ENCODE data around the gene IP6K3.

The IP6K3 gene

GRCh38 chr6:33694977-33695376 lies 51.7 kb downstream of the IP6K3 start:
- no peak for DNase-seq (ENCODE audit: low read depth)
- no peak overlapping the region for H3K4me3 ChIP-seq (ENCODE audit: low read depth, low read length)

- DNase-seq (ENCODE audit: low read depth): no peak
- no peak overlapping the region for H3K4me3 ChIP-seq (ENCODE audit: low read depth, low read length)
Observed at GRCh38 chr6:33694401-33694931, 52.2 kb downstream of the IP6K3 start.

DNA sequence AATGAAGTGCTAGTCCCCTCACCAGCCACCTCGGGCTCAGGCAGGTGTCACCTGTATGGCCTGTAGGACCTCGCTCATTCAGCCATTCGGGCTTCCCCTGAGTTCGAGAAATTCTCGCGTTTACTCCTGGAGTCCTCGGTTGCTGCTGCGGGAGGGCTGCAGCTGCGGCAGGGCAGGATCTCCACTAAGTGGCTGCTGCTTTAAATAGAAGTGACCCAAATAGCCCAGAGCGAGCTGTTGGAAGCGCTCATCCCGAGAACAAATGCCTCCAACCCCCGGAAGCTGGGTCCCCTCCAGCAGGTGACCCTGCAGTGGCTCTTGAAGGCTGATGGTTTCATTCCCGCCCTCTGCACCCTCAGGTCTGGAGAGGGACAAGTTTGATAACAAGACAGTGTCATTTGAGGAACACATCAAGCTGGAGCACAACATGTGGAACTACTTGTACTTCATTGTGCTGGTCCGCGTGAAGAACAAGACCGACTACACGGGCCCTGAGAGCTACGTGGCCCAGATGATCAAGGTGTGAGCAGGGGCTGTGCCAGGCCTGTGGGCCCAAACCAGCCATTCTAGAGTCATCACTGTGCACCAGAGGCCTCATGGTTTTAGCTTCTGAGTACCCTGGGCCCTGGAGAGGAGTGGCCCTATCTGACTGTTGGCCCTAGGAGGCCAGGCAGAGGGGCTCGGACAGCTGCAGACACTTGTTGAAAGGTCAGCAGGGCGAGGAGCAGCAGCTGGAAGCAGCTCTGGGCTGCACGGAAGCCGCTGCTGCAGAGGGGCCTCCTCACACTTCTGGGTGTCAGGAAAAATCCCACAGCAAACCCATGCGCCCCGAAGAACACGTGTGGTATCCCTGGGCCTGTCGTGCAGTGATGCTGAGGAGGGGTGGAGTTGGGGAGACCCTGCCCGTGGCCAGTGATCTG lies 53.3 kb downstream of the IP6K3 start:
- no peak overlapping the region for H3K4me3 ChIP-seq (ENCODE audit: low read depth, low read length)

GRCh38 chr6:33692760-33693158 lies 53.9 kb downstream of the IP6K3 start:
- no peak overlapping the region for H3K4me3 ChIP-seq (ENCODE audit: low read depth, low read length)
- DNase-seq (ENCODE audit: low read depth): no peak

More for the DNA sequence above, 53.3 kb downstream of the IP6K3 start:
- DNase-seq (ENCODE audit: low read depth): no peak

- no peak overlapping the region for H3K4me3 ChIP-seq (ENCODE audit: low read depth, low read length)
- DNase-seq (ENCODE audit: low read depth): no peak
Observed at GRCh38 chr6:33692078-33692759, 54.5 kb downstream of the IP6K3 start.

DNA sequence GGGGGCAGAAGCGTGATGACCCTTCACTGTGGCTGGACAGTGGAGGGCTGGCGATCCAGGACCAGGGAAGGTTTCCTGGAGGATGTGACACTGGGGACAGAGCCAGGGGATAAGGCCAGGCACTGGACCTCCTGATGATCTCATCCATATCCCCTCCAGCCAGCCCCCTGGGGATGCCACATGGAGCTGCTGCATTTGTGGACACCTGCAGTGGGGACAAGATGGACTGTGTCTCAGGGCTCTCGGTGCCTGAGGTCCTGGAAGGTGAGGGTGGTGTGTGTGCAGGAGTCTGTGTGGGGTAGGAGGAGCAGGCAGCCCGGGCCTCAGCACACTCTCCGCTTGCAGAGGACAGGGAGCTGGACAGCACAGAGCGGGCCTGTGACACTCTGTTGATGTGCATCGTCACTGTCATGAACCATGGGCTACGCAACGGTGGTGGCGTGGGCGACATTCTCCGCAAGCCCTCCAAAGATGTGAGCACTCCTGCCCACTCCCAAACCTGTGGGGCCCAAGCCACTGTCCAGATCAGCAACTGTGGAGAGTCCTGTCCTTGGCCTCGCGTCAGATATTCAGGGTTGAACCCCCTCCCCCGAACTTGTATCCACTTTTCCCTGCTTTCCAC lies 55.1 kb downstream of the IP6K3 start:
- H3K4me3 ChIP-seq (ENCODE audit: low read depth, low read length): no peak overlapping the region

GRCh38 chr6:33690766-33691165 lies 55.9 kb downstream of the IP6K3 start:
- DNase-seq (ENCODE audit: low read depth): no peak
- no peak overlapping the region for H3K4me3 ChIP-seq (ENCODE audit: low read depth, low read length)

More for the DNA sequence above, 55.1 kb downstream of the IP6K3 start:
- DNase-seq (ENCODE audit: low read depth): no peak

GRCh38 chr6:33689879-33690278 lies 56.8 kb downstream of the IP6K3 start:
- DNase-seq (ENCODE audit: low read depth): no peak
- no peak overlapping the region for H3K4me3 ChIP-seq (ENCODE audit: low read depth, low read length)

DNA sequence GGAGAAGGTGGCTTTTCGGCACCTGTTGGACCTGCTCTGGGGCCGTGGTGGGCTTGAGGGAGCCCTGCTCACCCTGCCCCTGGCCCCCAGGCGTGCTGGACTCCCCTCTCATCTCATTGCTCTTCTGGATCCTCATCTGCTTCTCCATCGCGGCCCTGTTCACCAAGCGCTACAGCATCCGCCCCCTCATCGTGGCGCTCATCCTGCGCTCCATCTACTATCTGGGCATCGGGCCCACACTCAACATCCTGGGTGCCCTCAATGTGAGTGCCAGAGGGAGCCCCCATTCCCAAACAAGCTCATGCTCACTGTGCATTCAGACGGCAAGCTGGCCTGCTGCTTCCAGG lies 57.6 kb downstream of the IP6K3 start:
- DNase-seq (ENCODE audit: low read depth): no peak
- H3K4me3 ChIP-seq (ENCODE audit: low read depth, low read length): no peak overlapping the region

GRCh38 chr6:33688451-33689147 lies 58.1 kb downstream of the IP6K3 start:
- no peak overlapping the region for H3K4me3 ChIP-seq (ENCODE audit: low read depth, low read length)
- no peak for DNase-seq (ENCODE audit: low read depth)

DNA sequence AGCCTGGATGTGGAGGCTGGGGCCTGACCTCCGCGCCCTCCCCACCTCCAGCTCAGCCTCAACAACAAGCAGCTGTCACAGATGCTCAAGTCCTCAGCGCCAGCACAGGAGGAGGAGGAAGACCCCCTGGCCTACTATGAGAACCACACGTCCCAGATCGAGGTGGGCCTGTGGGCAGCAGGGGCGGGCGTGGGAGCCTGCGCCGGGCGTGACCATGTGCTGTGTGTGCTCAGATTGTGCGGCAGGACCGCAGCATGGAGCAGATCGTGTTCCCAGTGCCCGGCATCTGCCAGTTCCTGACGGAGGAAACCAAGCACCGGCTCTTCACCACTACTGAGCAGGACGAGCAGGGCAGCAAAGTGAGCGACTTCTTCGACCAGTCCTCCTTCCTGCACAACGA lies 58.7 kb downstream of the IP6K3 start:
- DNase-seq (ENCODE audit: low read depth): no peak
- no peak overlapping the region for H3K4me3 ChIP-seq (ENCODE audit: low read depth, low read length)

GRCh38 chr6:33686981-33687975 lies 59.4 kb downstream of the IP6K3 start:
- no peak overlapping the region for H3K4me3 ChIP-seq (ENCODE audit: low read depth, low read length)
- no peak for DNase-seq (ENCODE audit: low read depth)

- H3K4me3 ChIP-seq (ENCODE audit: low read depth, low read length): no peak overlapping the region
- DNase-seq (ENCODE audit: low read depth): no peak
Observed at GRCh38 chr6:33686225-33686924, 60.3 kb downstream of the IP6K3 start.

DNA sequence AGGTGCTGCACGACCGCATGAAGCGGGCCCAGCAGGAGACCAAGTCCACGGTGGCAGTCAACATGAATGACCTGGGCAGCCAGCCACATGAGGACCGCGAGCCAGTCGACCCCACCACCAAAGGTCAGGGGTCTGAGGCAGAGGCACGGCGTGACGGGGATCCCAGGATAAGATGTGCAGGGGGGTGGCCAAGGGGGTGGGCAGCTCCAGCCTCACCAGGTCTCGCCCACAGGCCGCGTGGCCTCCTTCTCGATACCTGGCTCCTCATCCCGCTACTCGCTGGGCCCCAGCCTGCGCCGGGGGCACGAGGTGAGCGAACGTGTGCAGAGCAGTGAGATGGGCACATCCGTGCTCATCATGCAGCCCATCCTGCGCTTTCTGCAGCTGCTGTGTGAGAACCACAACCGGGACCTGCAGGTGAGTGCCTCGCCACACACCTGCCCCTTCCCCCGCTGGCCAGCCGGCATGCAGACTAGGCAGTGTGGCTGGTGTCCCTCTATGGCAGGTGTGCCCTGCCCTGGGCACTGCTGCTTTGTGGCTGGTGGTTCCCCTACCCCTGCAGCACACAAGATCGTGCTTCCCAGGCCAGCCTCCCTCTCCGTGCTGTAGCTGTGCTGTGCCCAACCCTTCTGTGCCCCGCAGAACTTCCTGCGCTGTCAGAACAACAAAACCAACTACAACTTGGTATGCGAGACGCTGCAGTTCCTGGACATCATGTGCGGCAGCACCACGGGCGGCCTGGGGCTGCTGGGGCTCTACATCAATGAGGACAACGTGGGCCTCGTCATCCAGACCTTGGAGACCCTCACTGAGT lies 61.1 kb downstream of the IP6K3 start:
- no peak overlapping the region for H3K4me3 ChIP-seq (ENCODE audit: low read depth, low read length)
- DNase-seq (ENCODE audit: low read depth): no peak

- H3K4me3 ChIP-seq (ENCODE audit: low read depth, low read length): no peak overlapping the region
- DNase-seq (ENCODE audit: low read depth): no peak
Observed at GRCh38 chr6:33684983-33685382, 61.7 kb downstream of the IP6K3 start.

DNA sequence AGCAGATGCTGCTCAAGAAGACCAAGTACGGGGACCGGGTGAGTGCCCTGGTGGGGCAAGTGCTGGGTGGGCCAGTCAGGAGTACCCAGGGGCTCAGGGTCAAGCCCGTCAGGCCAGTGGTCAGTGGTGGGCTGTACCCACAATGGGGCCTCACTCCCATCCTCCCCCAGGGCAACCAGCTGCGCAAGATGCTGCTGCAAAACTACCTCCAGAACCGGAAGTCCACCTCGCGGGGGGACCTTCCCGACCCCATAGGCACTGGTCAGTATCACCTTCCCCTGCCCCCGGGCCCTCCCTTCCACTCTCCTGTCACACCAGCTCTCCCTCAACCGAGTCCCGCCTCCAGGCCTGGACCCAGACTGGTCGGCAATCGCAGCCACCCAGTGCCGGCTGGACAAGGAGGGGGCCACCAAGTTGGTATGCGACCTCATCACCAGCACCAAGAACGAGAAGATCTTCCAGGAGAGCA lies 62.2 kb downstream of the IP6K3 start:
- no peak for DNase-seq (ENCODE audit: low read depth)
- no peak overlapping the region for H3K4me3 ChIP-seq (ENCODE audit: low read depth, low read length)

Measured in skeletal muscle cell (primary cell).